ENCODE results near the gene ZNF273.
"Not testable (repeated sequence)": the region's sequence is repeated elsewhere in the genome, so short reads cannot be mapped to it uniquely, and the experiment has no call there.

ZNF273 gene

DNA sequence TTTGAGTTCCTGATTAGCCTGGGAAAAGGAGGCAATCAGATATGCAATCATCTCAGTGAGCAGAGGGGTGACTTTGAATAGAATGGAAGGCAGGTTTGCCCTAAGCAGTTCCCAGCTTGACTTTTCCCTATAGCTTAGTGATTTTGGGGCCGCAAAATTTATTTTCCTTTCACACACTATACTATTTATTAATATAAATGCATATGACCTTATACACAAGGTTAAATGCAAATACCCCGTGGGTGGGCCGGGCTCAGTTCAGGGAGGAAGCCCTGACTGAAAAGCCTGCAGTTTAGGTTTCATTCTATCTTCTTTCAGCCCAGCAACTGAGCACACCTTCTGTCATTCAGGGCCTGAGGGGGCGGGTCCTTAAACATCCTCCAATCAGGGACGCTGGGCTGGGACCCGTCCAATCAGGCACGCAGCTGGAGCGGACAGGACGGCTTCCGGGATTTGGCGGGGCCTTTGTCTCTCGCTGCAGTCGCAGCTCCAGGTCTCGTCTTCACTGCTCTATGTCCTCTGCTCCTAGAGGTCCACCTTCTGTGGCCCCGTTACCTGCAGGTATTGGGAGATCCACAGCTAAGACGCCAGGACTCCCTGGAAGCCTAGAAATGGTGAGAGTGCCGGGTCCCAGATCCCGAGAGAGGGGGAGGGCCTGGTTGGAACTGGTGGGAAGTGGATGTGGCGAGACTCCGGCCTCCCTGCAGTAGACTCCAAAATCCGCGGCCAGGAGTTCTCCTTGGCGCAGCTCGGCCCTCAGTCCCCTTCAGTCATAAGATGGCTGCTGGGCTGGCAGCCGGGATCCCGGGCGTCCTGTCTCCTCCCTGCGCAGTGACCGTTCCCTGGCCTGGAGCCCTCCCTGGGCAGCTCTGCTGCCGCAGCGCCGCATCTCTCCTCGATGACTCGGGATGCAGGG is at the start of gene ZNF273:
Gene ZNF273 (plus strand): TSS at position 468 of the 916 bp plus-strand sequence. CDS start 45 bp downstream, at position 513.
- DNase-seq, result peak; percentile 86 to 89

GRCh38 chr7:64853679-64854078 is 49.4 kb upstream of the ZNF273 start:
- no peak for DNase-seq

DNA sequence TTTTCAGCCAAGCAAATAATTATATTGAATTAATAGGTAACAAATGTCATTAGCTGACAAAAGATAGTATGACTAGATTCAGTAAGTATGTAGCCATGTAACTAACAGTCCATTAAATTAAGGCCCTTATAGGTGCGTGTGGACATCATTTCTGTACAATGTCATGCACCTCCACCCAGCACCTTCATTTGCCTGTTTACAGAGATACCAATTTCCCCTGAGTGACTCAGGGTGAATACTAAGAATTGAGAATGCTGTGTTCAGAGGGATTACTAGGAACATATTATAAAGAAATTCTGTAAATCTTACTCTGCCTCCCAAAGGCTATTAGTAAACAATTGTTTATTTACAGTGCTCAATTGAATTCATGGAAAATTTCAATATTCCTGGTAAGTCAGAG is 48.1 kb upstream of the ZNF273 start:
- DNase-seq, result no peak

- no peak for DNase-seq
These were observed 40.1 kb upstream of the ZNF273 start for GRCh38 chr7:64863021-64863420.

DNA sequence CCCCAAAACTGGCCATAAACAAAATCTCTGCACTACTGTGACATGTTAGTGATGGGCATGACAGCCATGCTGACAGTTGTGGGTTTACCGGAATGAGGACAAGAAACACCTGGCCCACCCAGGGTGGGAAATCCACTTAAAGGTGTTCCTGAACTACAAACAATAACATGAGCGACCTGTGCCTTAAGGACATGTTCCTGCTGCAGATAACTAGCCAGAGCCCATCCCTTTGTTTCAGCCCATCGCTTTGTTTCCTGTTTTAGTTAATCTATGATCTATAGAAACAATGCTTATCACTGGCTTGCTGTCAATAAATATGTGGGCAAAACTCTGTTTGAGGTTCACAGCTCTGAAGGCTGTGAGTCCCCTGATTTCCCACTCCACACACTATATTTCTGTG is 39.5 kb upstream of the ZNF273 start:
- DNase-seq, result not testable (repeated sequence)

DNA sequence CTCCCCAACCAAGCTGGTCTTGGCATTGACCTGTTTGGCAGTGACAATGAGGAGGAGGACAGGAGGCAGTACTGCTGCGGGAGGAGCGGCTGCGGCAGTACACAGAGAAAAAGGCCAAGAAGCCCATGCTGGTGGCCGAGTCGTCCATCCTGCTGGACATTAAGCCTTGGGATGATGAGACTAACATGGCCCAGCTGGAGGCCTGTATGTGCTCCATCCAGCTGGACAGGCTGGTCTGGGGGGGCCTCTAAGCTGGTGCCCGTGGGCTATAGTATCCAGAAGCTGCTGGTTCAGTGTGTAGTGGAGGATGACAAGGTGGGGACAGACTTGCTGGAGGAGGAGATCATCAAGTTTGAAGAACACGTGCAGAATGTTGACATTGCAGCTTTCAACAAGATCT is 39.1 kb upstream of the ZNF273 start:
- no peak for DNase-seq

DNA sequence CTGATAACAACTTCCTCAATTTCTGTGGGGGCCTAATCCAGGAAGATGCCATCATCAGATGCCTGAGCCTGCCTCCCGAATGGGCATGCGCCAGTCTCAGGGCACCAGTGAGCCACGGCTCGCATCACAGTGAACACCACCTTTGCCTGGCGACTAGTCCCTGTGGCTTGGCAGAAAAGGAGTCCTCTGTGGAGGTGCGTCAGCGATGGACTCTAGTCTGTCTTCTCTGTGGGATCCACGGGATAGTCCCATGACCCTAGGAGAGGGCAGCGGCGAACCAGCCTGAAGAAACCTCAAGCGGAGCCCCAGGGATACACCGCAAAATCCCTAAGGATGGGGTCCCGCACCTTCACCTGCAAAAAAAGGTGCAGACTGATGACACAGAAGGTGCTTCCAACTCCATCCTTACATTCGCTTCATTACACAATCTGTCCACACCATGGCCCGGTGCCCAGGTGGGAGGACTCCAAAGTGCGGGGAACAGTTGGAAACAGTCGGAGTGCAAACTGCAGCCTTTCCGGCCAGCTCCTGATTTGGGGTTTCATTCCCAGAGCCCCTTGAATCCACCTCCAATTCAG is 35.1 kb upstream of the ZNF273 start:
- DNase-seq, result no peak

DNA sequence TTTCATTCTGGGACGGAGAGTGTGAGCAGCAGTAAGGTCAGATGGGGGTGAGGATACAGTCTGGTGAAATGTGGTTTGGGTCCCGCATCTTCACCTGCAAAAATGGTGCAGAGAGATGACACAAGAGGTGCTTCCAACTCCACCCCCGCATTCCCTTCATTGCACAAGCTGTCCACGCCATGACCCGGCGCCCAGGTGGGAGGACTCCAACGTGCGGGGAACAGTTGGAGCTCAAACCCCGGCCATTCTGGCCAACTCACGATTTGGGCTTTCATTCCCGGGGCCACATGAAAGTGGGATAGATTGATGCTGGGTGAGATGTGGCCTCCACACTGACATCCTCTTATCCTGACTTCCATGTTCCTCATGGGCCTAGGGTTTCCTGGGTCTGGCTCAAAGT is 34.6 kb upstream of the ZNF273 start:
- DNase-seq, result no peak

DNA sequence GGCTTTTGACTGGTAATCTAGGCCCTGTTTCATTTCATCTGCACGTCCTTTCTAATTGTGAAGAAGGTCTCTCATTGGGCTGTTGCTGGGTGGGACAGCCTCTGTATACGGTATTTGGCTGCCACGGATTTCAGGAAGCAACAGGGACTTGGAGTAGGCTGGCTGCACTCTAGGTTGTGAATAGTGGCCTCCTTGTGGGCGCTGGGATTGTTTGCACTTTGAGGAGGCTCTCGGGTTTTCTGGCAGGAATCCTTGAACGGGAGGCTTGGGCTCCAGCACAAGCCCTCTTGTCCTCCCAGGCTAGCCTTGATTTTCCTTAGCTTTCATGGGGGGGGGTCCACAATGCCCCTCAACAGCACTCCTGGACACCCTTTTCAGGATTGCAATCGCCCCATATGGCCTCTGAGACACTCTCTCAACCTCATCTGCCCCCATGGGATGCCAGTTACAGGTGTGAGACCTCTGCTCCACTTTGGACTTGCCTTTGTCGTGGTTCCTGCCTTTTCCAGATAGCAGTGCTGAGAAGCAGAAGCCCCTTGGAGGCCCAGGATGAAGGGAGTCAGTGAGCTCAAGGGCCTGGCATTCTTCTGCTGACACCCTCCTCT is 33.9 kb upstream of the ZNF273 start:
- DNase-seq, result no peak

GRCh38 chr7:64869912-64870562 is 33.0 kb upstream of the ZNF273 start:
- no peak for DNase-seq

GRCh38 chr7:64870656-64871055 is 32.4 kb upstream of the ZNF273 start:
- no peak for DNase-seq

GRCh38 chr7:64871761-64872160 is 31.3 kb upstream of the ZNF273 start:
- no peak for DNase-seq

GRCh38 chr7:64872351-64873154 is 30.5 kb upstream of the ZNF273 start:
- DNase-seq, result no peak

- no peak for DNase-seq
These were observed 29.9 kb upstream of the ZNF273 start for GRCh38 chr7:64873155-64873500.

- DNase-seq, result no peak
These were observed 29.6 kb upstream of the ZNF273 start for GRCh38 chr7:64873517-64873916.

GRCh38 chr7:64874114-64874513 is 29.0 kb upstream of the ZNF273 start:
- DNase-seq, result no peak

DNA sequence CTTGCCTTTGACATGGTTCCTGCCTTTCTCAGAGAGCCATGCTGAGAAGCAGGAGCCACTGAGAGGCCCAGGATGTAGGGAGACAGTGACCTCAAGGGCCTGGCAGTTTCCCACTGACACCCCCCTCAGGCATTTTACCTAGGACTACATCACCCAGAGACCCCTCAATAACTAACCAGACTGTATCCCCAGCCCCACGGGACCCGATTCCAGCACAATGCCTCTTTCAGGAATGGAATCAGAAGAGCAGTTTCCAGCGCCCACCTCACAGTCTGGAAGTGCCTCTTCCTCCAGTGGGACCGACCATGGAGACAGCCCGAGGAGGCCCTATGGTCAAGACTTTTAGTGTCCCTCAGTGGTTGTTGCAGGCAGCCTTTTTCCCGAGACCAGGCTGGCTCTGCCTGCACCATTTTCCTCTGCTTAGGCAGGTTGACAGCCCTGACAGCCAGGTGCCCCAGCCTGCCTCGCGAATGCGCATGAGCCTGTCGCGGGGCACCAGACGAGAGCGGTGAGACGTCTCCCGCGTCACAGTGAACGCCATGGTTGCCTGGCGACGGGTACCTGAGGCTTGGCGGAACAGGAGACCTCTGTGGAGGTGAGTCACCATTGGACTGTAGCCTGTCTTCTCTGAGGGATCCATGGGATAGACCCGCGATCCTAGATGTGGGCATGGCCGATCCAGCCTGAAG is 28.4 kb upstream of the ZNF273 start:
- DNase-seq, result no peak

DNA sequence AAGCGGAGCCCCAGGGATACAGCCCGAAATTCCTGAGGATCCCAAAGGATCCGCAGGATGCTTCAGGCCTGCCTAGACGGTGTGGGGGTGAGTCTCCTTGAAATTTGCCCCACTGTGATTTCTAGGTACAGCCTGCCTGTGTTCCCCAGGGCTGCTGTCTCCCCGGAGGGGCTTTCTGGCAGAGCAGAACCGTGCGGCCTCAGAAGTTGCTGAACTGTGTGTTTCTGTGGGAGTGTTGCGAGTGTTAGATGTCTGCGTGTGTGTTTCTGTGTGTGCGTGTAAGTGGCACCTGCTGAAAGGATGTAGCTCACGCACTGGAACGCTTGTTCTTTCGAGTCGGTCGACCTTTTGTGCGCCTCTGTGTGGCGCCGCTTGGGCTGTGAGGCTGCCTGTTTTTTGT is 27.8 kb upstream of the ZNF273 start:
- DNase-seq, result no peak

- DNase-seq, result no peak
These were observed 27.2 kb upstream of the ZNF273 start for GRCh38 chr7:64875658-64876406.

GRCh38 chr7:64876792-64877713 is 26.0 kb upstream of the ZNF273 start:
- peak; percentile 82 to 84 for DNase-seq
